ENCODE results near the gene PAX6. TPM values are rescaled to one million over a fixed set of nuclear protein-coding genes. Genes with fewer than 3 reads are reported as not detected.

The PAX6 gene
- total and polyA plus RNA-seq, 2 of the 4 experiments (the other 2 are of a cell fraction): not detected

DNA sequence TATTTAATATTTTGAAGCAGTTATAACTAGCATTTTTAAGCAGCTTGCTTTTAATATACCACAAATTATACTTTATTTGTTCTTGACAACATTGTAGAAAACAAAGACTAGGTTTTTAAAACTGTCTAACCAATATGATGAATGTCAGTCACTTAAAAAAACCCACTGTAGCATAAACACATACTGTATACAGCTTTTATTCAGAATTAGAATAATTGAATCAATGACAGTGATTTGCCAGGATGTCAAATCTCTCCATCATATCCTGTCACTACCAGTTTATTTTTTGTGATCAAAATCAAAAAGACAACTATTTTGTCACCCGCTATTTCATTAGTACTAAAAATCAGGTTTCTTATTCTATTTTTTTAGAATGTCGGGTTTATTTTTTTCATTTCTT is 26.5 kb downstream of the PAX6 start:
- no peak overlapping the region for H4K5ac ChIP-seq (ENCODE audit: low read depth, low read length)
- no peak overlapping the region for H3K18ac ChIP-seq (ENCODE audit: low read depth, low read length)
- no TSS peak for BruUV-seq (replicated peaks)
- CTCF ChIA-PET: no interaction called here
- H4K20me1 ChIP-seq (ENCODE audit: insufficient read depth, low read length): no peaks in the 10 kb centered on the region
- ATAC-seq (ENCODE audit: low read depth) (no peak), DNase-seq (no peak)
- no peak overlapping the region for H3K4ac ChIP-seq (ENCODE audit: low read depth, low read length)
- H3K4me2 ChIP-seq (ENCODE audit: low read depth, low read length): no peak overlapping the region
- no peak overlapping the region for H2AFZ ChIP-seq (replicated peaks; ENCODE audit: low read length, poor library complexity)
- no peak overlapping the region for H3K23ac ChIP-seq (ENCODE audit: low read depth, low read length)
- no peak overlapping the region for H3K4me3 ChIP-seq (ENCODE audit: insufficient read depth, low read depth, low read length)
- no peaks in the 10 kb centered on the region for H3K27me3 ChIP-seq (ENCODE audit: control insufficient read depth, insufficient read depth, low read length)
- no peak overlapping the region for H2BK120ac ChIP-seq (ENCODE audit: low read depth, low read length)
- intact Hi-C loops (cut with micrococcal nuclease): loop anchor here (10.0 kb wide), 1 partner anchor 760 kb away; no protein-coding TSS in a partner anchor
- in situ Hi-C loops (cut with MboI; ENCODE audit: low sequenced_read_pairs): no loop called here
- no peak overlapping the region for H4K8ac ChIP-seq (ENCODE audit: low read depth in 2 of 2, low read length in 2 of 2)
- no peak overlapping the region for H3K9ac ChIP-seq (ENCODE audit: low read depth, low read length)
- no peak overlapping the region for H3K27ac ChIP-seq (ENCODE audit: insufficient read depth, low read length)
- dilution Hi-C loops (cut with HindIII; ENCODE audit: low sequenced_read_pairs, unreplicated experiment): no loop called here
- H3K36me3 ChIP-seq (ENCODE audit: control insufficient read depth, insufficient read depth, low read length): no peaks in the 10 kb centered on the region
- H2BK20ac ChIP-seq (ENCODE audit: low read depth, low read length): no peak overlapping the region
- no peak overlapping the region for H2AK5ac ChIP-seq (ENCODE audit: low read depth, low read length)
- no peak overlapping the region for H3K56ac ChIP-seq (ENCODE audit: extremely low read depth, insufficient read depth, low read length)
- no peak overlapping the region for H2BK5ac ChIP-seq (ENCODE audit: low read depth, low read length, poor library complexity, severe bottlenecking)
- H3K79me1 ChIP-seq (ENCODE audit: low read depth in 1 of 2, low read length in 2 of 2): no peaks in the 10 kb centered on the region
- H2BK15ac ChIP-seq (ENCODE audit: low read depth, low read length): no peak overlapping the region
- POLR2A ChIA-PET (ENCODE audit: unreplicated experiment): no interaction called here
- H3K4me1 ChIP-seq (ENCODE audit: control insufficient read depth, insufficient read depth, low read length): no peaks in the 10 kb centered on the region; the same call in 1 of the 2 replicates
- no peak overlapping the region for H2AK9ac ChIP-seq (replicated peaks; ENCODE audit: low read depth, low read length, poor library complexity)
- H3K9me3 ChIP-seq (ENCODE audit: control insufficient read depth, insufficient read depth, low read length): no peaks in the 10 kb centered on the region
- H3K9me1 ChIP-seq (ENCODE audit: insufficient read depth, low read length): peaks cover 1% of the 10 kb centered on the region; the same call in 1 of the 2 replicates
- WGBS, 2 experiments (ENCODE audit: extremely low coverage in 2 of 2, insufficient read length in 1 of 2): no CpG with 5 or more reads among the region's 2 CpGs
- no peak overlapping the region for H4K91ac ChIP-seq (ENCODE audit: insufficient read depth, low read depth, low read length)
- H3K14ac ChIP-seq (replicated peaks; ENCODE audit: low read depth, low read length): no peak overlapping the region
- TF ChIP-seq RAD21 (IDR thresholded peaks at IDR 0.05; ENCODE audit: low read length): no peak
- TF ChIP-seq BHLHE40 (IDR thresholded peaks at IDR 0.05; ENCODE audit: low read depth, low read length): no peak
- TF ChIP-seq, protein P1, sequence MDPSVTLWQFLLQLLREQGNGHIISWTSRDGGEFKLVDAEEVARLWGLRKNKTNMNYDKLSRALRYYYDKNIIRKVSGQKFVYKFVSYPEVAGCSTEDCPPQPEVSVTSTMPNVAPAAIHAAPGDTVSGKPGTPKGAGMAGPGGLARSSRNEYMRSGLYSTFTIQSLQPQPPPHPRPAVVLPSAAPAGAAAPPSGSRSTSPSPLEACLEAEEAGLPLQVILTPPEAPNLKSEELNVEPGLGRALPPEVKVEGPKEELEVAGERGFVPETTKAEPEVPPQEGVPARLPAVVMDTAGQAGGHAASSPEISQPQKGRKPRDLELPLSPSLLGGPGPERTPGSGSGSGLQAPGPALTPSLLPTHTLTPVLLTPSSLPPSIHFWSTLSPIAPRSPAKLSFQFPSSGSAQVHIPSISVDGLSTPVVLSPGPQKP (IDR thresholded peaks at IDR 0.05; ENCODE audit: borderline replicate concordance, low read depth, low read length): no peak
- TF ChIP-seq, protein P2, sequence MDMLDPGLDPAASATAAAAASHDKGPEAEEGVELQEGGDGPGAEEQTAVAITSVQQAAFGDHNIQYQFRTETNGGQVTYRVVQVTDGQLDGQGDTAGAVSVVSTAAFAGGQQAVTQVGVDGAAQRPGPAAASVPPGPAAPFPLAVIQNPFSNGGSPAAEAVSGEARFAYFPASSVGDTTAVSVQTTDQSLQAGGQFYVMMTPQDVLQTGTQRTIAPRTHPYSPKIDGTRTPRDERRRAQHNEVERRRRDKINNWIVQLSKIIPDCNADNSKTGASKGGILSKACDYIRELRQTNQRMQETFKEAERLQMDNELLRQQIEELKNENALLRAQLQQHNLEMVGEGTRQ (IDR thresholded peaks at IDR 0.05; ENCODE audit: low read depth, low read length): no peak
- TF ChIP-seq, protein P3, sequence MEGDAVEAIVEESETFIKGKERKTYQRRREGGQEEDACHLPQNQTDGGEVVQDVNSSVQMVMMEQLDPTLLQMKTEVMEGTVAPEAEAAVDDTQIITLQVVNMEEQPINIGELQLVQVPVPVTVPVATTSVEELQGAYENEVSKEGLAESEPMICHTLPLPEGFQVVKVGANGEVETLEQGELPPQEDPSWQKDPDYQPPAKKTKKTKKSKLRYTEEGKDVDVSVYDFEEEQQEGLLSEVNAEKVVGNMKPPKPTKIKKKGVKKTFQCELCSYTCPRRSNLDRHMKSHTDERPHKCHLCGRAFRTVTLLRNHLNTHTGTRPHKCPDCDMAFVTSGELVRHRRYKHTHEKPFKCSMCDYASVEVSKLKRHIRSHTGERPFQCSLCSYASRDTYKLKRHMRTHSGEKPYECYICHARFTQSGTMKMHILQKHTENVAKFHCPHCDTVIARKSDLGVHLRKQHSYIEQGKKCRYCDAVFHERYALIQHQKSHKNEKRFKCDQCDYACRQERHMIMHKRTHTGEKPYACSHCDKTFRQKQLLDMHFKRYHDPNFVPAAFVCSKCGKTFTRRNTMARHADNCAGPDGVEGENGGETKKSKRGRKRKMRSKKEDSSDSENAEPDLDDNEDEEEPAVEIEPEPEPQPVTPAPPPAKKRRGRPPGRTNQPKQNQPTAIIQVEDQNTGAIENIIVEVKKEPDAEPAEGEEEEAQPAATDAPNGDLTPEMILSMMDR (conservative IDR thresholded peaks at IDR 0.05; ENCODE audit: low read depth, low read length): no peak
- TF ChIP-seq MAFK (IDR thresholded peaks at IDR 0.05; ENCODE audit: low read depth, low read length): no peak
- TF ChIP-seq POLR2A (IDR thresholded peaks at IDR 0.05; ENCODE audit: low read depth, low read length): no peak

Data from IMR-90 (cell line).